Muscle layer of duodenum (tissue), 2 donors: ENCODE measurements around the gene PTPN9.

Source experiments
- H3K27ac ChIP-seq: one replicate; pipeline ENCODE4 v1.7.0; 2013; ENCODE audit warnings: mild to moderate bottlenecking, low read length
- H3K27me3 ChIP-seq: one replicate; pipeline ENCODE4 v1.7.0; 2013; ENCODE audit warnings: low read depth, mild to moderate bottlenecking, control low read depth, low read length
- H3K36me3 ChIP-seq, 2 donors: one replicate each; pipeline ENCODE4 v1.7.0; 2013; ENCODE audit warnings: low read length in 2 of 2, control low read depth in 1 of 2, mild to moderate bottlenecking in 1 of 2; ENCODE audit not compliant: insufficient read depth in 2 of 2, control insufficient read depth in 1 of 2
- H3K4me1 ChIP-seq, 2 donors: one replicate each; pipeline ENCODE4 v1.7.0; 2013; ENCODE audit warnings: low read length in 2 of 2, mild to moderate bottlenecking in 2 of 2, control low read depth in 1 of 2, moderate library complexity in 1 of 2; ENCODE audit not compliant: insufficient read depth in 2 of 2, control insufficient read depth in 1 of 2
- H3K4me3 ChIP-seq, 2 donors: one replicate each; pipeline ENCODE4 v1.7.0; 2013; ENCODE audit warnings: low read length in 2 of 2, low read depth in 1 of 2, mild to moderate bottlenecking in 1 of 2
- H3K9me3 ChIP-seq, 2 donors: one replicate each; pipeline ENCODE4 v1.7.0; 2013; ENCODE audit warnings: low read length in 2 of 2, control low read depth in 1 of 2, mild to moderate bottlenecking in 1 of 2; ENCODE audit not compliant: control insufficient read depth in 1 of 2
- donor health status: healthy.

Gene PTPN9

GRCh38 chr15:75431270-75431669, 147.8 kb downstream of the PTPN9 start:
- H3K4me3 ChIP-seq: no peak overlapping the region
- H3K27ac ChIP-seq: no peak overlapping the region
- H3K36me3 ChIP-seq: peaks cover 8 to 24% of the 10 kb centered on the region in 2 donors
- no peaks in the 10 kb centered on the region for H3K9me3 ChIP-seq
- H3K4me1 ChIP-seq: peaks cover 0 to 4% of the 10 kb centered on the region in 2 donors
- no peaks in the 10 kb centered on the region for H3K27me3 ChIP-seq

- no peak overlapping the region for H3K4me3 ChIP-seq
- H3K4me1 ChIP-seq: peaks cover 0 to 4% of the 10 kb centered on the region in 2 donors
- peaks cover 8 to 18% of the 10 kb centered on the region in 2 donors for H3K36me3 ChIP-seq
- no peak overlapping the region for H3K27ac ChIP-seq
- no peaks in the 10 kb centered on the region for H3K27me3 ChIP-seq
- no peaks in the 10 kb centered on the region for H3K9me3 ChIP-seq
These were observed 148.9 kb downstream of the PTPN9 start for GRCh38 chr15:75430259-75430658.

DNA sequence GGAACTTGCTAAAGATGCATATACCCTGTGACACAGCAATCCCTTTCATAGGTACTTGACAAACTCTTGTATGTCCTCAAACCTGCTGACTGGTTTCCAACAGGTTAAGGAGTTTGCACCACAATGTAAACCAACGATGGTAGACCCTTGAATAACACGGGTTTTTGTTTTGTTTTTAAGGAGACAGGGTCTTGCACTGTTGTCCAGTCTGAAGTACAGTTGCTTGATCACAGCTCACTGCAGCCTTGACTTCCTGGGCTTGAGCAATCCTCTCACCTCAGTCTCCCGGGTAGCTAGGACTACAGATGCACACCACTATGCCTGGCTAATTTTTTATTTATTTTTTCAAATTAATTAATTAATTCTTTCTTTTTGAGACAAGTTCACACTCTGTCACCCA, 151.0 kb downstream of the PTPN9 start:
- H3K4me3 ChIP-seq: no peak overlapping the region
- no peaks in the 10 kb centered on the region for H3K27me3 ChIP-seq
- no peaks in the 10 kb centered on the region for H3K4me1 ChIP-seq
- no peak overlapping the region for H3K27ac ChIP-seq
- H3K36me3 ChIP-seq: peaks cover 8 to 18% of the 10 kb centered on the region in 2 donors
- H3K9me3 ChIP-seq: no peaks in the 10 kb centered on the region

DNA sequence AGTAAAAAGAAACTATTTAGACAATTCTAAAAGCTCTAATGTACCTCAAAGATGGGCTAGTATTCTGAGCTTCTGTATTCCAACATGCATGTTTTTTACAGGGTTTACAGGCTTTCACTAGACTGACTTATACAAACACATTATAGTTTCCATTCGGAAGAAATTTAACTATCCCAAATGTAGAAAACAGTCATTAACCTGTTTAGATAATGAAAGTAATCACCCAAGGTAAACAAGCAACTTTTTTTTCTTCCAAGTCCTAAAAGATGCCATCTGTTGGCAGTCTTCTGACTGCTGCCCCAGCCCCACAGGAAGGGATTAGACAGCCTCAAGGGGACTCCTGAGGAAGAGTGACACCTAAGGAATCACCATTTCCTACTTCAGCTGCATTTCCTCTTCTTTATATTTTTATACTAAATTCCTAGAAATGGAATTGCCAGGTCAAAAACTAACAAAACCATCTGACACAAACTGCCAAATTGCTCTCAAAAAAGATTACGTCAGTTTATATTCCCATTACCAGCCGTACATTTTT, 153.1 kb downstream of the PTPN9 start:
- Histone ChIP-seq H3K4me3 (no peak overlapping the region), H3K4me1 (no peaks in the 10 kb centered on the region), H3K9me3 (no peaks in the 10 kb centered on the region), H3K36me3 (peaks cover 19 to 29% of the 10 kb centered on the region in 2 donors), H3K27ac (no peak overlapping the region), H3K27me3 (no peaks in the 10 kb centered on the region)

GRCh38 chr15:75422554-75422953, 156.6 kb downstream of the PTPN9 start:
- H3K27ac ChIP-seq: no peak overlapping the region
- peaks cover 11 to 16% of the 10 kb centered on the region in 2 donors for H3K36me3 ChIP-seq
- H3K9me3 ChIP-seq: no peaks in the 10 kb centered on the region
- no peaks in the 10 kb centered on the region for H3K4me1 ChIP-seq
- H3K27me3 ChIP-seq: no peaks in the 10 kb centered on the region
- no peak overlapping the region for H3K4me3 ChIP-seq

DNA sequence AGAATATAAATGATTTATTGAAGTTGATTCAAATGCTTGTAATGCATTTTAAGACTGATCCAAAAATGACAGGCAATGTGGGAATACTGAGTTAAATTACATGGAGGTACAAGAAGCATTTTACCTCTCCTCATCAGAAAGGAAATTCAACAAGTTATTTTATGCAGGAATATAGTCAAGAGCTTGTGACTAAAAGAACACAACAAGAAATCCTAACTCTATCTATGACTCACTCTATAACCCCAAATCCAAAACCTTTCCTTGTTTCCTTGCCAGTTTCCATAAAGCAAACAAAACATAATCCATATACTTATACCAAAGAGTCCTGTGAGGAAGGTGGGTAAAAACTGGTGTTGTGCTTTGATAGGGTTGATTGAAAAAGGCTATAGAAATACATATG, 158.4 kb downstream of the PTPN9 start:
- Histone ChIP-seq H3K9me3 (no peaks in the 10 kb centered on the region), H3K4me3 (no peak overlapping the region), H3K36me3 (peaks cover 11 to 16% of the 10 kb centered on the region in 2 donors), H3K27ac (no peak overlapping the region), H3K27me3 (no peaks in the 10 kb centered on the region), H3K4me1 (no peaks in the 10 kb centered on the region)

DNA sequence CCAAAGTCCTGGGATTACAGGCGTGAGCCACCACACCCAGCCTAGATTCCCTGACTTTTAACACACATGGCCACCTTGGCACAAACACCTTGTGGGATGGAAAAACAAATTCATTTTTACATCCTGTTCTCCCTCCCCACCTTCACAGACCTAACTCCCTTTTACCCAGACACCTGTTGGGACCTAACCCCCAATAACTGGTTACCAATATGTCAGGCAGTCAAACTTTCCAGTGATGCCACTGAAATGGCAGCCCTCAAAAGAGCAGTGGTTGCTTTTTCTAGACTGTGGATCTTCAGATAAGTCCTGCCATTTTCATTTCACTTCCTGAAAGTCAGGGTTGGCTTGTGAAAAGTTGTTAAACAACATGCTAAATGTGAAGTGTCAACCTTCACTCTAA, 162.5 kb downstream of the PTPN9 start:
- Histone ChIP-seq H3K36me3 (peaks cover 16 to 23% of the 10 kb centered on the region in 2 donors), H3K27ac (no peak overlapping the region), H3K27me3 (no peaks in the 10 kb centered on the region), H3K4me1 (no peaks in the 10 kb centered on the region), H3K9me3 (no peaks in the 10 kb centered on the region), H3K4me3 (no peak overlapping the region)
